SK-N-SH treated with all-trans-retinoic acid at 6 μM for 48 hours (cell line): ENCODE measurements around the gene GRB2.

Experiments used
- ATAC-seq: fragments of 200-7000 bp; cut with Tn5 transposase; 3 replicates; pipeline ENCODE4 v1.9.1; 2020; ENCODE audit warnings: mild to moderate bottlenecking, moderate library complexity
- ARNTL ChIP-seq: fragments of 450-650 bp; formaldehyde crosslinking; IDR thresholded peaks from 2 replicates; pipeline ENCODE4 v1.5.0; 2020; ENCODE audit warnings: low read depth, mild to moderate bottlenecking, moderate library complexity, borderline replicate concordance
- BACH2 ChIP-seq: fragments of 250-450 bp; sonication (Bioruptor Pico); IDR thresholded peaks from 2 replicates; pipeline ENCODE4 v1.9.0; 2021; ENCODE audit warnings: mild to moderate bottlenecking, borderline replicate concordance
- CREB5 ChIP-seq: fragments of 250-450 bp; sonication (Bioruptor Pico); IDR thresholded peaks from 2 replicates; pipeline ENCODE4 v1.5.1; 2020; ENCODE audit warnings: low read depth, mild to moderate bottlenecking, moderate library complexity
- CSDC2 ChIP-seq: fragments of 250-450 bp; sonication (Bioruptor Pico); IDR thresholded peaks from 2 replicates; pipeline ENCODE4 v1.5.0; 2020; ENCODE audit warnings: mild to moderate bottlenecking, moderate library complexity
- CSRNP3 ChIP-seq: fragments of 250-450 bp; sonication (Bioruptor Pico); IDR thresholded peaks from 2 replicates; pipeline ENCODE4 v1.5.1; 2021; ENCODE audit warnings: mild to moderate bottlenecking, moderate library complexity
- ESRRG ChIP-seq: fragments of 250-450 bp; sonication (Bioruptor Pico); IDR thresholded peaks from 2 replicates; pipeline ENCODE4 v1.6.1; 2021; ENCODE audit warnings: mild to moderate bottlenecking
- GLIS3 ChIP-seq: fragments of 250-450 bp; sonication (Bioruptor Pico); IDR thresholded peaks from 2 replicates; pipeline ENCODE4 v1.5.0; 2020; ENCODE audit warnings: mild to moderate bottlenecking, moderate library complexity
- ISL1 ChIP-seq: fragments of 250-450 bp; sonication (Bioruptor Pico); IDR thresholded peaks from 2 replicates; pipeline ENCODE4 v2.1.2; 2022; ENCODE audit warnings: mild to moderate bottlenecking, moderate library complexity
- OSR1 ChIP-seq: fragments of 250-450 bp; sonication (Bioruptor Pico); IDR thresholded peaks from 2 replicates; pipeline ENCODE4 v1.8.0; 2022; ENCODE audit warnings: moderate library complexity, mild to moderate bottlenecking, inconsistent platforms
- PATZ1 ChIP-seq: fragments of 250-450 bp; sonication (Bioruptor Pico); IDR thresholded peaks from 2 replicates; pipeline ENCODE4 v1.8.0; 2020; ENCODE audit warnings: mild to moderate bottlenecking, moderate library complexity, borderline replicate concordance
- RARB ChIP-seq: fragments of 250-450 bp; sonication (Bioruptor Pico); IDR thresholded peaks from 2 replicates; pipeline ENCODE4 v1.8.0; 2021; ENCODE audit warnings: mild to moderate bottlenecking, moderate library complexity
- SNAI2 ChIP-seq: fragments of 250-450 bp; sonication (Bioruptor Pico); IDR thresholded peaks from 2 replicates; pipeline ENCODE4 v1.5.0; 2020; ENCODE audit warnings: mild to moderate bottlenecking, moderate library complexity
- TCF4 ChIP-seq: fragments of 250-450 bp; sonication (Bioruptor Pico); IDR thresholded peaks from 2 replicates; pipeline ENCODE4 v1.8.0; 2021; ENCODE audit warnings: mild to moderate bottlenecking, moderate library complexity, borderline replicate concordance
- TSHZ2 ChIP-seq: fragments of 250-450 bp; sonication (Bioruptor Pico); IDR thresholded peaks from 2 replicates; pipeline ENCODE4 v1.5.0; 2020; ENCODE audit warnings: mild to moderate bottlenecking, moderate library complexity
- ZC3H10 ChIP-seq: fragments of 250-450 bp; sonication (Bioruptor Pico); IDR thresholded peaks from 2 replicates; pipeline ENCODE4 v1.5.1; 2021; ENCODE audit warnings: mild to moderate bottlenecking, moderate library complexity
- ZFP3 ChIP-seq: fragments of 250-450 bp; sonication (Bioruptor Pico); IDR thresholded peaks from 2 replicates; pipeline ENCODE4 v1.5.0; 2020; ENCODE audit warnings: mild to moderate bottlenecking, moderate library complexity
- ZFP30 ChIP-seq: fragments of 450-650 bp; formaldehyde crosslinking; IDR thresholded peaks from 2 replicates; pipeline ENCODE4 v1.5.0; 2022; ENCODE audit warnings: mild to moderate bottlenecking, moderate library complexity
- ZNF565 ChIP-seq: fragments of 450-650 bp; formaldehyde crosslinking; conservative IDR thresholded peaks from 2 replicates; pipeline ENCODE4 v1.5.0; 2020; ENCODE audit warnings: low read depth, mild to moderate bottlenecking, moderate library complexity
- ZNF70 ChIP-seq: fragments of 450-650 bp; formaldehyde crosslinking; IDR thresholded peaks from 2 replicates; pipeline ENCODE4 v1.5.0; 2020; ENCODE audit warnings: mild to moderate bottlenecking, moderate library complexity
- ZNF8 ChIP-seq: fragments of 450-650 bp; formaldehyde crosslinking; IDR thresholded peaks from 2 replicates; pipeline ENCODE4 v1.5.0; 2020; ENCODE audit warnings: mild to moderate bottlenecking, moderate library complexity

The GRB2 gene

GRCh38 chr17:75403131-75403530, 2.3 kb downstream of the GRB2 start (continued):
- no peak for TF ChIP-seq ZNF70 (CRISPR knock-in tag)
- no peak for TF ChIP-seq RARB (CRISPR knock-in tag)
- TF ChIP-seq CREB5 (CRISPR knock-in tag), result no peak

GRCh38 chr17:75402026-75402425, 3.5 kb downstream of the GRB2 start:
- no peak for TF ChIP-seq TSHZ2 (CRISPR knock-in tag)
- TF ChIP-seq ZNF70 (CRISPR knock-in tag), result no peak
- TF ChIP-seq PATZ1 (CRISPR knock-in tag), result no peak
- TF ChIP-seq, all 23 proteins: peak for 0
- no peak for ATAC-seq

- ATAC-seq, result no peak
- TF ChIP-seq ZFP30 (CRISPR knock-in tag) (no peak), GLIS3 (no peak), ZNF565 (CRISPR knock-in tag) (no peak), CSDC2 (CRISPR knock-in tag) (no peak), ESRRG (CRISPR knock-in tag) (no peak), ZNF8 (CRISPR knock-in tag) (no peak), TCF4 (CRISPR knock-in tag) (no peak), RARB (CRISPR knock-in tag) (no peak)
- TF ChIP-seq, all 23 proteins: peak for 0
Measured at GRCh38 chr17:75400326-75400939, 5.0 kb downstream of the GRB2 start.

- TF ChIP-seq RARB (CRISPR knock-in tag), result no peak
- TF ChIP-seq SNAI2 (CRISPR knock-in tag), result no peak
- TF ChIP-seq ISL1 (CRISPR knock-in tag), result no peak
- no peak for TF ChIP-seq OSR1 (CRISPR knock-in tag)
- TF ChIP-seq CSRNP3 (CRISPR knock-in tag), result no peak
- TF ChIP-seq ZNF70 (CRISPR knock-in tag), result no peak
- TF ChIP-seq PATZ1 (CRISPR knock-in tag), result no peak
- no peak for TF ChIP-seq ZFP3 (CRISPR knock-in tag)
- TF ChIP-seq ESRRG (CRISPR knock-in tag), result no peak
- no peak for TF ChIP-seq ARNTL (CRISPR knock-in tag)
- TF ChIP-seq GLIS3, result no peak
- no peak for TF ChIP-seq CREB5 (CRISPR knock-in tag)
- no peak for TF ChIP-seq TSHZ2 (CRISPR knock-in tag)
- TF ChIP-seq ZFP30 (CRISPR knock-in tag), result no peak
- TF ChIP-seq BACH2 (CRISPR knock-in tag), result no peak
- TF ChIP-seq ZNF8 (CRISPR knock-in tag), result no peak
- no peak for TF ChIP-seq TCF4 (CRISPR knock-in tag)
- TF ChIP-seq ZC3H10 (CRISPR knock-in tag), result no peak
- TF ChIP-seq ZNF565 (CRISPR knock-in tag), result no peak
- no peak for TF ChIP-seq CSDC2 (CRISPR knock-in tag)
- ATAC-seq, result no peak
Measured at GRCh38 chr17:75398279-75398678, 7.2 kb downstream of the GRB2 start.
